ENCODE results near the gene PHTF1.

GRCh38 chr1:113763661-113764060 is 4.4 kb upstream of the PHTF1 start:
- TF ChIP-seq, protein P1, sequence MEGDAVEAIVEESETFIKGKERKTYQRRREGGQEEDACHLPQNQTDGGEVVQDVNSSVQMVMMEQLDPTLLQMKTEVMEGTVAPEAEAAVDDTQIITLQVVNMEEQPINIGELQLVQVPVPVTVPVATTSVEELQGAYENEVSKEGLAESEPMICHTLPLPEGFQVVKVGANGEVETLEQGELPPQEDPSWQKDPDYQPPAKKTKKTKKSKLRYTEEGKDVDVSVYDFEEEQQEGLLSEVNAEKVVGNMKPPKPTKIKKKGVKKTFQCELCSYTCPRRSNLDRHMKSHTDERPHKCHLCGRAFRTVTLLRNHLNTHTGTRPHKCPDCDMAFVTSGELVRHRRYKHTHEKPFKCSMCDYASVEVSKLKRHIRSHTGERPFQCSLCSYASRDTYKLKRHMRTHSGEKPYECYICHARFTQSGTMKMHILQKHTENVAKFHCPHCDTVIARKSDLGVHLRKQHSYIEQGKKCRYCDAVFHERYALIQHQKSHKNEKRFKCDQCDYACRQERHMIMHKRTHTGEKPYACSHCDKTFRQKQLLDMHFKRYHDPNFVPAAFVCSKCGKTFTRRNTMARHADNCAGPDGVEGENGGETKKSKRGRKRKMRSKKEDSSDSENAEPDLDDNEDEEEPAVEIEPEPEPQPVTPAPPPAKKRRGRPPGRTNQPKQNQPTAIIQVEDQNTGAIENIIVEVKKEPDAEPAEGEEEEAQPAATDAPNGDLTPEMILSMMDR (optimal IDR thresholded peaks at IDR 0.05 in 1 of 3, IDR thresholded peaks at IDR 0.05 in 1 of 3, conservative IDR thresholded peaks at IDR 0.05 in 1 of 3; ENCODE audit: extremely low read depth in 1 of 3, insufficient read depth in 2 of 3, low read length in 3 of 3) = no peak
- no peak for TF ChIP-seq EZH2 (IDR thresholded peaks at IDR 0.05; ENCODE audit: low read length)

Measured in keratinocyte (primary cell).